GM18870 (cell line): ENCODE measurements around the gene CX3CR1.
"Not testable (repeated sequence)": the region's sequence is repeated elsewhere in the genome, so short reads cannot be mapped to it uniquely, and the experiment has no call there.

Experiments used
- ATAC-seq: cut with Tn5 transposase; IDR thresholded peaks from one replicate; pipeline ENCODE4 v1.9.1; 2021; ENCODE audit warnings: moderate library complexity; ENCODE audit not compliant: unreplicated experiment

Gene CX3CR1

GRCh38 chr3:39279745-39280517 lies at the start of gene CX3CR1:
TSS of gene CX3CR1 (minus strand) at chr3:39280036. CDS start at chr3:39266509, 13,527 bp downstream.
- ATAC-seq, result no peak

- no peak for ATAC-seq
These were observed 49.7 kb upstream of the CX3CR1 start, which contains the start of gene CCR8 for GRCh38 chr3:39329493-39329892. TSS of gene CCR8 (plus strand) at chr3:39329709. CDS start at chr3:39332332, 2,623 bp downstream.

- ATAC-seq, result no peak
These were observed 48.0 kb upstream of the CX3CR1 start for GRCh38 chr3:39327746-39328349.

- ATAC-seq, result no peak
These were observed 47.4 kb upstream of the CX3CR1 start for GRCh38 chr3:39327053-39327745.

GRCh38 chr3:39325236-39325635 lies 45.4 kb upstream of the CX3CR1 start:
- no peak for ATAC-seq

GRCh38 chr3:39323494-39323893 lies 43.7 kb upstream of the CX3CR1 start:
- ATAC-seq, result no peak

GRCh38 chr3:39322936-39323335 lies 43.1 kb upstream of the CX3CR1 start:
- ATAC-seq, result no peak

- ATAC-seq, result not testable (repeated sequence)
These were observed 42.4 kb upstream of the CX3CR1 start for GRCh38 chr3:39322209-39322715.

GRCh38 chr3:39321574-39321983 lies 41.7 kb upstream of the CX3CR1 start:
- not testable (repeated sequence) for ATAC-seq

- no peak for ATAC-seq
These were observed 39.4 kb upstream of the CX3CR1 start for GRCh38 chr3:39319249-39319648.

- ATAC-seq, result no peak
These were observed 38.5 kb upstream of the CX3CR1 start for GRCh38 chr3:39318301-39318700.

- no peak for ATAC-seq
These were observed 37.8 kb upstream of the CX3CR1 start for GRCh38 chr3:39317571-39318169.

- no peak for ATAC-seq
These were observed 35.6 kb upstream of the CX3CR1 start for GRCh38 chr3:39315420-39315819.

GRCh38 chr3:39313289-39313688 lies 33.5 kb upstream of the CX3CR1 start:
- no peak for ATAC-seq

GRCh38 chr3:39302178-39302577 lies 22.3 kb upstream of the CX3CR1 start:
- no peak for ATAC-seq

- ATAC-seq, result no peak
These were observed 19.4 kb upstream of the CX3CR1 start for GRCh38 chr3:39299279-39299678.

GRCh38 chr3:39296197-39297077 lies 16.6 kb upstream of the CX3CR1 start:
- no peak for ATAC-seq

- ATAC-seq, result peak; percentile 94
These were observed 15.4 kb upstream of the CX3CR1 start for GRCh38 chr3:39295184-39295775.

GRCh38 chr3:39294446-39295183 lies 14.8 kb upstream of the CX3CR1 start:
- no peak for ATAC-seq
